Measurements from ENCODE around the gene FOXM1. TPM values are rescaled to one million over a fixed set of nuclear protein-coding genes. Genes with fewer than 3 reads are reported as not detected.

Gene FOXM1
- total RNA-seq, 1 experiment from 2014 or later: 118 TPM

DNA sequence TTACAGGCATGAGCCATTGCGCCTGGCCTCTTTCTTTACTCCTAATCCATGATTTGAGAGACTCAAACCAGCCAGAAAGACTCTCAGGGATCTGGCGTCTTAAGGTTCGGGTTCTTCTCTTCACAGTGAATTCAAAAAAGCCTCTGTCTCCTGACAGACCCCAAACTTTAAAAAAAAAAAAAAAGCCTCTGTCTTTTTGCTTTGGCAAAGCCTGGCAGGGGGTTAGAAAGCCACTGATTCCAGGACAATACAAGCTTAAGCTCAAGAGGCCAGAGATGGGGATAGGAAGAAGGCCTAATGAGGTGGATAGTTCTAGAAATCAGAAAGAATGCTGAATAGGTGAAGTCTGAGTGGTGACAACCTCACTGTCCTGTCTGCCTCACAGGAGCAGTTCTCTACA, 50.9 kb downstream of the FOXM1 start:
- Mint-ChIP-seq H3K27ac (no peak overlapping the region), H3K27me3 (ENCODE audit: low read depth) (no peaks in the 10 kb centered on the region), H3K4me3 (no peak overlapping the region), H3K4me1 (peaks cover 18% of the 10 kb centered on the region), H3K9me3 (no peaks in the 10 kb centered on the region), H3K36me3 (peaks cover 69% of the 10 kb centered on the region)
- no peak for DNase-seq (ENCODE audit: low spot score)
- ChIA-PET POLR2A (interaction anchor here (0.9 kb wide), 1 partner anchor 30 kb away, joined by 3 read pairs; no protein-coding TSS in a partner anchor), CTCF (interaction anchor here (1.2 to 2.5 kb wide), 4 partner anchors 20 to 215 kb away, joined by 3 to 14 read pairs (median 6); no protein-coding TSS in a partner anchor)
- no peak for ATAC-seq
- TF ChIP-seq ZNF396 (CRISPR knock-in tag; IDR thresholded peaks at IDR 0.05; ENCODE audit: borderline replicate concordance): no peak
- TF ChIP-seq, protein P1, sequence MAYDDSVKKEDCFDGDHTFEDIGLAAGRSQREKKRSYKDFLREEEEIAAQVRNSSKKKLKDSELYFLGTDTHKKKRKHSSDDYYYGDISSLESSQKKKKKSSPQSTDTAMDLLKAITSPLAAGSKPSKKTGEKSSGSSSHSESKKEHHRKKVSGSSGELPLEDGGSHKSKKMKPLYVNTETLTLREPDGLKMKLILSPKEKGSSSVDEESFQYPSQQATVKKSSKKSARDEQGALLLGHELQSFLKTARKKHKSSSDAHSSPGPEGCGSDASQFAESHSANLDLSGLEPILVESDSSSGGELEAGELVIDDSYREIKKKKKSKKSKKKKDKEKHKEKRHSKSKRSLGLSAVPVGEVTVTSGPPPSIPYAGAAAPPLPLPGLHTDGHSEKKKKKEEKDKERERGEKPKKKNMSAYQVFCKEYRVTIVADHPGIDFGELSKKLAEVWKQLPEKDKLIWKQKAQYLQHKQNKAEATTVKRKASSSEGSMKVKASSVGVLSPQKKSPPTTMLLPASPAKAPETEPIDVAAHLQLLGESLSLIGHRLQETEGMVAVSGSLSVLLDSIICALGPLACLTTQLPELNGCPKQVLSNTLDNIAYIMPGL (CRISPR knock-in tag; IDR thresholded peaks at IDR 0.05): no peak
- no peak for TF ChIP-seq PRRX2 (CRISPR knock-in tag; IDR thresholded peaks at IDR 0.05)
- TF ChIP-seq CBFB (CRISPR knock-in tag; IDR thresholded peaks at IDR 0.05; ENCODE audit: low read depth): no peak
- TF ChIP-seq, protein P2, sequence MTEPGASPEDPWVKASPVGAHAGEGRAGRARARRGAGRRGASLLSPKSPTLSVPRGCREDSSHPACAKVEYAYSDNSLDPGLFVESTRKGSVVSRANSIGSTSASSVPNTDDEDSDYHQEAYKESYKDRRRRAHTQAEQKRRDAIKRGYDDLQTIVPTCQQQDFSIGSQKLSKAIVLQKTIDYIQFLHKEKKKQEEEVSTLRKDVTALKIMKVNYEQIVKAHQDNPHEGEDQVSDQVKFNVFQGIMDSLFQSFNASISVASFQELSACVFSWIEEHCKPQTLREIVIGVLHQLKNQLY (CRISPR knock-in tag; IDR thresholded peaks at IDR 0.05): no peak
- TF ChIP-seq, protein P3, sequence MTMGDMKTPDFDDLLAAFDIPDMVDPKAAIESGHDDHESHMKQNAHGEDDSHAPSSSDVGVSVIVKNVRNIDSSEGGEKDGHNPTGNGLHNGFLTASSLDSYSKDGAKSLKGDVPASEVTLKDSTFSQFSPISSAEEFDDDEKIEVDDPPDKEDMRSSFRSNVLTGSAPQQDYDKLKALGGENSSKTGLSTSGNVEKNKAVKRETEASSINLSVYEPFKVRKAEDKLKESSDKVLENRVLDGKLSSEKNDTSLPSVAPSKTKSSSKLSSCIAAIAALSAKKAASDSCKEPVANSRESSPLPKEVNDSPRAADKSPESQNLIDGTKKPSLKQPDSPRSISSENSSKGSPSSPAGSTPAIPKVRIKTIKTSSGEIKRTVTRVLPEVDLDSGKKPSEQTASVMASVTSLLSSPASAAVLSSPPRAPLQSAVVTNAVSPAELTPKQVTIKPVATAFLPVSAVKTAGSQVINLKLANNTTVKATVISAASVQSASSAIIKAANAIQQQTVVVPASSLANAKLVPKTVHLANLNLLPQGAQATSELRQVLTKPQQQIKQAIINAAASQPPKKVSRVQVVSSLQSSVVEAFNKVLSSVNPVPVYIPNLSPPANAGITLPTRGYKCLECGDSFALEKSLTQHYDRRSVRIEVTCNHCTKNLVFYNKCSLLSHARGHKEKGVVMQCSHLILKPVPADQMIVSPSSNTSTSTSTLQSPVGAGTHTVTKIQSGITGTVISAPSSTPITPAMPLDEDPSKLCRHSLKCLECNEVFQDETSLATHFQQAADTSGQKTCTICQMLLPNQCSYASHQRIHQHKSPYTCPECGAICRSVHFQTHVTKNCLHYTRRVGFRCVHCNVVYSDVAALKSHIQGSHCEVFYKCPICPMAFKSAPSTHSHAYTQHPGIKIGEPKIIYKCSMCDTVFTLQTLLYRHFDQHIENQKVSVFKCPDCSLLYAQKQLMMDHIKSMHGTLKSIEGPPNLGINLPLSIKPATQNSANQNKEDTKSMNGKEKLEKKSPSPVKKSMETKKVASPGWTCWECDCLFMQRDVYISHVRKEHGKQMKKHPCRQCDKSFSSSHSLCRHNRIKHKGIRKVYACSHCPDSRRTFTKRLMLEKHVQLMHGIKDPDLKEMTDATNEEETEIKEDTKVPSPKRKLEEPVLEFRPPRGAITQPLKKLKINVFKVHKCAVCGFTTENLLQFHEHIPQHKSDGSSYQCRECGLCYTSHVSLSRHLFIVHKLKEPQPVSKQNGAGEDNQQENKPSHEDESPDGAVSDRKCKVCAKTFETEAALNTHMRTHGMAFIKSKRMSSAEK (CRISPR knock-in tag; IDR thresholded peaks at IDR 0.05; ENCODE audit: borderline replicate concordance): no peak
- no peak for TF ChIP-seq TEAD1 (CRISPR knock-in tag; IDR thresholded peaks at IDR 0.05)
- TF ChIP-seq ESRRA (CRISPR knock-in tag; IDR thresholded peaks at IDR 0.05; ENCODE audit: borderline replicate concordance): no peak
- TF ChIP-seq, protein P4, sequence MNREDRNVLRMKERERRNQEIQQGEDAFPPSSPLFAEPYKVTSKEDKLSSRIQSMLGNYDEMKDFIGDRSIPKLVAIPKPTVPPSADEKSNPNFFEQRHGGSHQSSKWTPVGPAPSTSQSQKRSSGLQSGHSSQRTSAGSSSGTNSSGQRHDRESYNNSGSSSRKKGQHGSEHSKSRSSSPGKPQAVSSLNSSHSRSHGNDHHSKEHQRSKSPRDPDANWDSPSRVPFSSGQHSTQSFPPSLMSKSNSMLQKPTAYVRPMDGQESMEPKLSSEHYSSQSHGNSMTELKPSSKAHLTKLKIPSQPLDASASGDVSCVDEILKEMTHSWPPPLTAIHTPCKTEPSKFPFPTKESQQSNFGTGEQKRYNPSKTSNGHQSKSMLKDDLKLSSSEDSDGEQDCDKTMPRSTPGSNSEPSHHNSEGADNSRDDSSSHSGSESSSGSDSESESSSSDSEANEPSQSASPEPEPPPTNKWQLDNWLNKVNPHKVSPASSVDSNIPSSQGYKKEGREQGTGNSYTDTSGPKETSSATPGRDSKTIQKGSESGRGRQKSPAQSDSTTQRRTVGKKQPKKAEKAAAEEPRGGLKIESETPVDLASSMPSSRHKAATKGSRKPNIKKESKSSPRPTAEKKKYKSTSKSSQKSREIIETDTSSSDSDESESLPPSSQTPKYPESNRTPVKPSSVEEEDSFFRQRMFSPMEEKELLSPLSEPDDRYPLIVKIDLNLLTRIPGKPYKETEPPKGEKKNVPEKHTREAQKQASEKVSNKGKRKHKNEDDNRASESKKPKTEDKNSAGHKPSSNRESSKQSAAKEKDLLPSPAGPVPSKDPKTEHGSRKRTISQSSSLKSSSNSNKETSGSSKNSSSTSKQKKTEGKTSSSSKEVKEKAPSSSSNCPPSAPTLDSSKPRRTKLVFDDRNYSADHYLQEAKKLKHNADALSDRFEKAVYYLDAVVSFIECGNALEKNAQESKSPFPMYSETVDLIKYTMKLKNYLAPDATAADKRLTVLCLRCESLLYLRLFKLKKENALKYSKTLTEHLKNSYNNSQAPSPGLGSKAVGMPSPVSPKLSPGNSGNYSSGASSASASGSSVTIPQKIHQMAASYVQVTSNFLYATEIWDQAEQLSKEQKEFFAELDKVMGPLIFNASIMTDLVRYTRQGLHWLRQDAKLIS (CRISPR knock-in tag; IDR thresholded peaks at IDR 0.05; ENCODE audit: borderline replicate concordance): no peak
- TF ChIP-seq ZNF671 (CRISPR knock-in tag; IDR thresholded peaks at IDR 0.05): no peak
- no peak for TF ChIP-seq TEAD4 (CRISPR knock-in tag; IDR thresholded peaks at IDR 0.05)
- TF ChIP-seq ATF1 (CRISPR knock-in tag; IDR thresholded peaks at IDR 0.05): no peak
- no peak for TF ChIP-seq MXD4 (CRISPR knock-in tag; IDR thresholded peaks at IDR 0.05; ENCODE audit: borderline replicate concordance)
- TF ChIP-seq MYBL2 (CRISPR knock-in tag; IDR thresholded peaks at IDR 0.05): no peak

DNA sequence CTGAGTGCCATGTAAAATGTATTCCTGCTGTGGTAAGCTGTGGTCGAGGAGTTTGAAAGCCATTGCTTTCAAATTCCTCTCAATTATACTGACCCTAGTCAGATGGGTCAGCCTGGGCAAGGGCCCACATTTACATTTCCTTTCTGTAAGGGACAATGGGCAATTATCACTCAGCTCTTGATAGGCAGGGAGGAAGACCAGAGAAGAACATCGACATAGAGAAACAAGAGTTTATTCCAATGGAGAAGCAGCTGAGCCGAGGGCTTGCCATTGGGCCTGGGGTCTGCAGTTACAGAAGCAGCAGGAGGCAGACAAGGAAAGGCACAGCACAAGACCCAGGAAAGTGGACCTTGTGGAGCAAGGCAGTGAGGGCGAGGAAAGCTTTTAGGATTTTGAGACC, 51.8 kb downstream of the FOXM1 start:
- ChIA-PET POLR2A (interaction anchor here (0.6 to 0.9 kb wide), 2 partner anchors 31 to 33 kb away, joined by 3 read pairs; no protein-coding TSS in a partner anchor), CTCF (interaction anchor here (0.6 to 2.5 kb wide), 8 partner anchors 20 to 248 kb away, joined by 3 to 14 read pairs (median 4); no protein-coding TSS in a partner anchor)
- DNase-seq (ENCODE audit: low spot score): no peak
- Mint-ChIP-seq H3K27me3 (ENCODE audit: low read depth) (no peaks in the 10 kb centered on the region), H3K4me1 (peaks cover 22% of the 10 kb centered on the region), H3K27ac (peak overlapping the region; percentile 22; the same call in 1 of the 2 replicates), H3K36me3 (peaks cover 69% of the 10 kb centered on the region), H3K9me3 (no peaks in the 10 kb centered on the region), H3K4me3 (no peak overlapping the region)
- ATAC-seq: peak; percentile 53
- TF ChIP-seq ZBTB21 (CRISPR knock-in tag; IDR thresholded peaks at IDR 0.05; ENCODE audit: borderline replicate concordance) (no peak), ZNF219 (CRISPR knock-in tag; IDR thresholded peaks at IDR 0.05; ENCODE audit: borderline replicate concordance) (no peak), FOXJ3 (CRISPR knock-in tag; IDR thresholded peaks at IDR 0.05; ENCODE audit: borderline replicate concordance) (no peak), JUN (CRISPR knock-in tag; IDR thresholded peaks at IDR 0.05) (no peak), EMX1 (CRISPR knock-in tag; IDR thresholded peaks at IDR 0.05) (no peak), NFYB (CRISPR knock-in tag; conservative IDR thresholded peaks at IDR 0.05; ENCODE audit: low read depth) (no peak), ZNF423 (CRISPR knock-in tag; IDR thresholded peaks at IDR 0.05) (no peak), RELA (CRISPR knock-in tag; IDR thresholded peaks at IDR 0.05; ENCODE audit: borderline replicate concordance) (no peak)
- TF ChIP-seq, protein P5, sequence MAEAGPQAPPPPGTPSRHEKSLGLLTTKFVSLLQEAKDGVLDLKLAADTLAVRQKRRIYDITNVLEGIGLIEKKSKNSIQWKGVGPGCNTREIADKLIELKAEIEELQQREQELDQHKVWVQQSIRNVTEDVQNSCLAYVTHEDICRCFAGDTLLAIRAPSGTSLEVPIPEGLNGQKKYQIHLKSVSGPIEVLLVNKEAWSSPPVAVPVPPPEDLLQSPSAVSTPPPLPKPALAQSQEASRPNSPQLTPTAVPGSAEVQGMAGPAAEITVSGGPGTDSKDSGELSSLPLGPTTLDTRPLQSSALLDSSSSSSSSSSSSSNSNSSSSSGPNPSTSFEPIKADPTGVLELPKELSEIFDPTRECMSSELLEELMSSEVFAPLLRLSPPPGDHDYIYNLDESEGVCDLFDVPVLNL (CRISPR knock-in tag; IDR thresholded peaks at IDR 0.05; ENCODE audit: borderline replicate concordance, low read depth): no peak
- TF ChIP-seq, protein P2 (CRISPR knock-in tag; IDR thresholded peaks at IDR 0.05): no peak
